ENCODE data around the gene PROC.

GRCh38 chr2:127397568-127398238 is 20.5 kb upstream of the PROC start:
- TF ChIP-seq YY1 (IDR thresholded peaks at IDR 0.05; ENCODE audit: insufficient read depth, insufficient read length) (no peak), ZNF274 (IDR thresholded peaks at IDR 0.05; ENCODE audit: low read depth, low read length) (no peak), SUZ12 (IDR thresholded peaks at IDR 0.05; ENCODE audit: extremely low read depth, insufficient read depth, insufficient read length) (no peak)

Data from NT2/D1 (cell line).